Osteoblast (primary cell): ENCODE results near the gene BANP. TPM values are rescaled to one million over a fixed set of nuclear protein-coding genes. Genes with fewer than 3 reads are reported as not detected.
A peak's percentile ranks its signal among the peaks of the same experiment; 100 is the strongest.

Experiments
- DNase-seq: peaks from one replicate; pipeline ENCODE4 v3.0.0; 2011; ENCODE audit warnings: low spot score, mixed read lengths; ENCODE audit not compliant: insufficient read length; ENCODE audit errors: missing footprints
- H2AFZ ChIP-seq: 2 replicates; pipeline ENCODE4 v1.6.0; 2011; ENCODE audit warnings: mild to moderate bottlenecking, low read length
- H3K27ac ChIP-seq: 2 replicates; pipeline ENCODE4 v1.5.1; 2011; ENCODE audit warnings: mild to moderate bottlenecking, low read depth, low read length, moderate library complexity
- H3K27me3 ChIP-seq: 2 replicates; pipeline ENCODE4 v1.6.0; 2012; ENCODE audit warnings: mild to moderate bottlenecking, control low read depth, inconsistent platforms, low read length, moderate library complexity; ENCODE audit not compliant: insufficient read depth
- H3K36me3 ChIP-seq: 2 replicates; pipeline ENCODE4 v1.5.1; 2011; ENCODE audit warnings: mild to moderate bottlenecking, low read length, control low read depth, moderate library complexity; ENCODE audit not compliant: insufficient read depth
- H3K4me1 ChIP-seq: 2 replicates; pipeline ENCODE4 v1.5.1; 2011; ENCODE audit warnings: mild to moderate bottlenecking, low read length, control low read depth, moderate library complexity; ENCODE audit not compliant: insufficient read depth
- H3K4me2 ChIP-seq: 2 replicates; pipeline ENCODE4 v1.6.0; 2011; ENCODE audit warnings: mild to moderate bottlenecking, low read length; ENCODE audit not compliant: insufficient read depth
- H3K4me3 ChIP-seq: fragments of 200-600 bp; sonication (generic); 3 replicates; pipeline ENCODE4 v1.5.1; 2012; ENCODE audit warnings: mild to moderate bottlenecking, low read length, inconsistent platforms; ENCODE audit not compliant: insufficient read depth
- H3K79me2 ChIP-seq: 2 replicates; pipeline ENCODE4 v1.6.0; 2012; ENCODE audit warnings: mild to moderate bottlenecking, low read length, control low read depth, inconsistent platforms; ENCODE audit not compliant: insufficient read depth
- H3K9me3 ChIP-seq: 2 replicates; pipeline ENCODE4 v1.5.1; 2011; ENCODE audit warnings: low read depth, low read length, control low read depth
- H4K20me1 ChIP-seq: 2 replicates; pipeline ENCODE4 v1.6.0; 2012; ENCODE audit warnings: mild to moderate bottlenecking, low read length, control low read depth; ENCODE audit not compliant: insufficient read depth
- total RNA-seq: library from RNA; depleted of rRNA; stranded (reverse); fragments of >200 nt; gene quantifications from 2 replicates; pipeline ENCODE4 v1.2.3, GENCODE V29; 2012
- TF ChIP-seq, protein P1 (sequence below): IDR thresholded peaks from 2 replicates; pipeline ENCODE4 v1.5.1; 2011; ENCODE audit warnings: mild to moderate bottlenecking, low read depth, low read length, moderate library complexity; ENCODE audit errors: extremely low read depth

The BANP gene
- total RNA-seq, 1 donor: 23.5 TPM

DNA sequence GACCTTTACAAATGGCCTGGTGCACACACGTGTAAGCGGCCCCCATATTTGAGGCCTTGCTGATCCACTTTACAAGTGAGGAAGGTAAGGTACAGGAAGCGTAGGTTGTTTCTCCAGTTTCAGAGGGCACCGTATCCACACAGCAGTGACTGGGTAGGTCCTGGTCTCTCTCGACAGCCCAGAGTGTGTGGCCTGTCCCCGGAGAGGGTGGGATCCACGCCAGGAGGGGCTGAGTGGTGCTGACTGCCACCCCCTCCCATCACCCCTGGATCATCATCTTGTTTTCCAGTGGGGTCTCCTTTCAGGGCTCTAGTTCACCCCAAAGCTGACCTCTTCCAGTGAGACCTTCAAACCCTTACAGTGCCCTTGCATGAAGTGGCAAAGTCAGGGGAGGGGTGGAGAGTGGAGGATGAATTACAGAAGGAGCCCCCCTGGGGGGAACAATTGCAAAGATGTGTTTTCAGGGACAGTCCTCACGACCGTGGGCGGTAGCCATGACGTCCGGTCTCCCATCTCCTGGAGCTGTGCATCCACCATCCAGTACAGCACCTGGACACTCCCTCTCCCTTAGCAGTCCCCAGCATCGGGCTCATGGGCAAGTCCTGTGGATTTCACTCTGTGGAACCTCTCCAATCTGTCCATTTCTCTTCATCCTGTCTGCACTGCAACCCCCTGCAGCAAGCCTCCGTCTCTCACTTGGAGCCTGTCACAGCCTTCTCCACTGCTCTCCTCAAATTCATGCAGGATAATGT, 4.5 kb upstream of the BANP start:
- Histone ChIP-seq H3K36me3 (no peaks in the 10 kb centered on the region), H3K27ac (no peak overlapping the region), H2AFZ (no peak overlapping the region), H4K20me1 (no peaks in the 10 kb centered on the region), H3K4me3 (no peak overlapping the region), H3K9me3 (no peaks in the 10 kb centered on the region), H3K27me3 (no peaks in the 10 kb centered on the region), H3K4me2 (no peak overlapping the region), H3K79me2 (peaks cover 3% of the 10 kb centered on the region), H3K4me1 (peaks cover 6% of the 10 kb centered on the region)
- no peak for DNase-seq
- TF ChIP-seq, protein P1, sequence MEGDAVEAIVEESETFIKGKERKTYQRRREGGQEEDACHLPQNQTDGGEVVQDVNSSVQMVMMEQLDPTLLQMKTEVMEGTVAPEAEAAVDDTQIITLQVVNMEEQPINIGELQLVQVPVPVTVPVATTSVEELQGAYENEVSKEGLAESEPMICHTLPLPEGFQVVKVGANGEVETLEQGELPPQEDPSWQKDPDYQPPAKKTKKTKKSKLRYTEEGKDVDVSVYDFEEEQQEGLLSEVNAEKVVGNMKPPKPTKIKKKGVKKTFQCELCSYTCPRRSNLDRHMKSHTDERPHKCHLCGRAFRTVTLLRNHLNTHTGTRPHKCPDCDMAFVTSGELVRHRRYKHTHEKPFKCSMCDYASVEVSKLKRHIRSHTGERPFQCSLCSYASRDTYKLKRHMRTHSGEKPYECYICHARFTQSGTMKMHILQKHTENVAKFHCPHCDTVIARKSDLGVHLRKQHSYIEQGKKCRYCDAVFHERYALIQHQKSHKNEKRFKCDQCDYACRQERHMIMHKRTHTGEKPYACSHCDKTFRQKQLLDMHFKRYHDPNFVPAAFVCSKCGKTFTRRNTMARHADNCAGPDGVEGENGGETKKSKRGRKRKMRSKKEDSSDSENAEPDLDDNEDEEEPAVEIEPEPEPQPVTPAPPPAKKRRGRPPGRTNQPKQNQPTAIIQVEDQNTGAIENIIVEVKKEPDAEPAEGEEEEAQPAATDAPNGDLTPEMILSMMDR: no peak

DNA sequence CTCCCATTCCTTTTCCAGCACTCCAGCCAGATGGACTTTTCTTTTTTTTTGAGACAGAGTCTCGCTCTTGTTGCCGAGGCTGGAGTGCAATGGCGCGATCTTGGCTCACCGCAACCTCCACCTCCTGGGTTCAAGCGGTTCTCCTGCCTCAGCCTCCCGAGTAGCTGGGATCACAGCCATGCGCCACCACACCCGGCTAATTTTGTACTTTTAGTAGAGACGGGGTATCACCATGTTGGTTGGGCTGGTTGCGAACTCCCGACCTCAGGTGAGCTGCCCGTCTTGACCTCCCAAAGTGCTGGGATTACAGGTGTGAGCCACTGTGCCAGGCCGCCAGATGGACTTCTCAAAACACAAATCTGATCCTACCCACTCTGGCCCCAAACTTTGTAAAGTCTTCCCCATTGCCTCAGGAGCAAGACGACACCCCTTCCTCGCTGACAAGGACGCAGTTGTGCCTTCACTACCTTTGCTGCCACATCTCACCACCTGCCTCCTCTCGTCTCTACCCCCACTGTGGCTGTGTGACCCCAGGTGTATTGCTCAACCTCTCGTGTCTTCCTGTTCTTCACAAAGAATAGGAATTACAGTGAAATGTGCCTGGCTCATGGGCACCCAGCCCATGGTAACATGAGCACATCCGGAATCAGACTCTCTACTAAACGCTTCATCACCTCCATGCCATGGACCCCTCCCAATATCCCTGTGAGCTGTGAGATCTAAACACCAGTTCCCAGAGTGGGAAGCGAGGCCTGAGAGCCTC, 3.7 kb upstream of the BANP start:
- Histone ChIP-seq H3K27me3 (no peaks in the 10 kb centered on the region), H4K20me1 (no peaks in the 10 kb centered on the region), H3K4me2 (no peak overlapping the region), H3K9me3 (no peaks in the 10 kb centered on the region), H2AFZ (peak overlapping the region; percentile 44), H3K27ac (no peak overlapping the region), H3K36me3 (no peaks in the 10 kb centered on the region), H3K4me3 (no peak overlapping the region), H3K4me1 (peaks cover 11% of the 10 kb centered on the region), H3K79me2 (peaks cover 10% of the 10 kb centered on the region)
- DNase-seq: no peak
- TF ChIP-seq, protein P1: no peak

- no peaks in the 10 kb centered on the region for H3K27me3 ChIP-seq
- no peaks in the 10 kb centered on the region for H4K20me1 ChIP-seq
- H3K4me3 ChIP-seq: no peak overlapping the region
- no peaks in the 10 kb centered on the region for H3K9me3 ChIP-seq
- no peak for DNase-seq
- TF ChIP-seq, protein P1: no peak
- peaks cover 15% of the 10 kb centered on the region for H3K4me1 ChIP-seq
- H3K4me2 ChIP-seq: no peak overlapping the region
- H3K79me2 ChIP-seq: peaks cover 15% of the 10 kb centered on the region
- H3K27ac ChIP-seq: no peak overlapping the region
- peaks cover under 1% of the 10 kb centered on the region for H3K36me3 ChIP-seq
- H2AFZ ChIP-seq: peak overlapping the region; percentile 44
Measured at GRCh38 chr16:87948119-87948545, 3.1 kb upstream of the BANP start.

GRCh38 chr16:87948735-87949070, 2.5 kb upstream of the BANP start:
- H3K27me3 ChIP-seq: no peaks in the 10 kb centered on the region
- peak overlapping the region; percentile 9 for H2AFZ ChIP-seq
- H3K36me3 ChIP-seq: peaks cover 4% of the 10 kb centered on the region
- H3K4me1 ChIP-seq: peaks cover 15% of the 10 kb centered on the region
- TF ChIP-seq, protein P1: no peak
- H3K4me2 ChIP-seq: no peak overlapping the region
- no peak overlapping the region for H3K27ac ChIP-seq
- H3K9me3 ChIP-seq: no peaks in the 10 kb centered on the region
- peaks cover 21% of the 10 kb centered on the region for H3K79me2 ChIP-seq
- H3K4me3 ChIP-seq: no peak overlapping the region
- DNase-seq: no peak
- H4K20me1 ChIP-seq: no peaks in the 10 kb centered on the region
